ENCODE measurements around the gene SMARCE1. TPM values are rescaled to one million over a fixed set of nuclear protein-coding genes. Genes with fewer than 3 reads are reported as not detected.
A peak's percentile ranks its signal among the peaks of the same experiment; 100 is the strongest.

The SMARCE1 gene
- total and polyA plus RNA-seq, 8 donors: 27.5 to 125 (median 86.3) TPM

- Histone ChIP-seq H3K36me3 (no peaks in the 10 kb centered on the region), H3K4me3 (no peak overlapping the region), H3K27me3 (peaks cover 0 to 35% (median 0%) of the 10 kb centered on the region in 3 donors), H3K27ac (no peak overlapping the region), H3K9me3 (no peaks in the 10 kb centered on the region), H3K4me1 (peaks cover 0 to 9% (median 2%) of the 10 kb centered on the region in 4 donors)
- DNase-seq: no peak
- TF ChIP-seq EP300 (IDR thresholded peaks at IDR 0.05): no peak
- TF ChIP-seq CTCF (IDR thresholded peaks at IDR 0.05): no peak
- no peak for TF ChIP-seq POLR2A (IDR thresholded peaks at IDR 0.05)
- TF ChIP-seq POLR2AphosphoS5 (IDR thresholded peaks at IDR 0.05): no peak
- 60 to 80% (median 73%) methylated on average over 11 of the region's 11 CpGs for WGBS, 5 donors
- intact Hi-C loops (cut with DNase I; ENCODE audit: low total_unique reads): loop anchor here (10.0 kb wide), 1 partner anchor 172 kb away; the partner anchor contains the start of gene KRT27
Measured at GRCh38 chr17:40612599-40613244, 34.9 kb downstream of the SMARCE1 start.

GRCh38 chr17:40611840-40612474, 35.7 kb downstream of the SMARCE1 start:
- intact Hi-C loops (cut with DNase I; ENCODE audit: low total_unique reads): loop anchor here (10.0 kb wide), 1 partner anchor 173 kb away; the partner anchor contains the start of gene KRT27

GRCh38 chr17:40610359-40610758, 37.3 kb downstream of the SMARCE1 start:
- intact Hi-C loops (cut with DNase I; ENCODE audit: low total_unique reads): loop anchor here (10.0 kb wide), 1 partner anchor 174 kb away; the partner anchor contains the start of gene KRT27
- WGBS, 5 donors: 62 to 78% (median 68%) methylated on average over 2 of the region's 2 CpGs
- H3K27me3 ChIP-seq: peaks cover 0 to 15% (median 0%) of the 10 kb centered on the region in 3 donors
- no peak overlapping the region for H3K4me3 ChIP-seq
- DNase-seq: no peak
- TF ChIP-seq POLR2A (IDR thresholded peaks at IDR 0.05) (no peak), CTCF (IDR thresholded peaks at IDR 0.05) (no peak), EP300 (IDR thresholded peaks at IDR 0.05) (no peak), POLR2AphosphoS5 (IDR thresholded peaks at IDR 0.05) (no peak)
- H3K4me1 ChIP-seq: peaks cover 0 to 8% (median 0%) of the 10 kb centered on the region in 4 donors
- no peaks in the 10 kb centered on the region for H3K36me3 ChIP-seq
- no peak overlapping the region for H3K27ac ChIP-seq
- H3K9me3 ChIP-seq: no peaks in the 10 kb centered on the region

More at GRCh38 chr17:40611840-40612474, 35.7 kb downstream of the SMARCE1 start:
- no peak overlapping the region for H3K27ac ChIP-seq
- H3K4me3 ChIP-seq: no peak overlapping the region
- WGBS, 5 donors: 69 to 78% (median 73%) methylated on average over 7 of the region's 7 CpGs
- no peaks in the 10 kb centered on the region for H3K36me3 ChIP-seq
- TF ChIP-seq EP300 (IDR thresholded peaks at IDR 0.05): no peak
- no peak for TF ChIP-seq POLR2AphosphoS5 (IDR thresholded peaks at IDR 0.05)
- TF ChIP-seq POLR2A (IDR thresholded peaks at IDR 0.05): no peak
- no peak for TF ChIP-seq CTCF (IDR thresholded peaks at IDR 0.05)
- peaks cover 0 to 28% (median 0%) of the 10 kb centered on the region in 3 donors for H3K27me3 ChIP-seq
- H3K9me3 ChIP-seq: no peaks in the 10 kb centered on the region
- DNase-seq: no peak
- peaks cover 0 to 9% (median 4%) of the 10 kb centered on the region in 4 donors for H3K4me1 ChIP-seq

- peak in 1 of 2 donors; percentile 50 for DNase-seq
- WGBS, 5 donors: 68 to 80% (median 72%) methylated on average over 6 of the region's 6 CpGs
- Histone ChIP-seq H3K4me1 (peaks cover 0 to 8% (median 1%) of the 10 kb centered on the region in 4 donors), H3K4me3 (no peak overlapping the region), H3K27ac (no peak overlapping the region), H3K36me3 (no peaks in the 10 kb centered on the region), H3K27me3 (no peaks in the 10 kb centered on the region), H3K9me3 (no peaks in the 10 kb centered on the region)
- TF ChIP-seq CTCF (IDR thresholded peaks at IDR 0.05): no peak
- no peak for TF ChIP-seq POLR2AphosphoS5 (IDR thresholded peaks at IDR 0.05)
- TF ChIP-seq EP300 (IDR thresholded peaks at IDR 0.05): no peak
- no peak for TF ChIP-seq POLR2A (IDR thresholded peaks at IDR 0.05)
- intact Hi-C loops (cut with DNase I; ENCODE audit: low total_unique reads): no loop called here
Measured at GRCh38 chr17:40608061-40608581, 39.5 kb downstream of the SMARCE1 start.

Data from stomach (tissue), 9 donors.